Duodenal mucosa (tissue), 2 donors: ENCODE measurements around the gene TUSC7.

ENCODE experiments used
- H3K27ac ChIP-seq: one replicate; pipeline ENCODE4 v1.7.0; 2013; ENCODE audit warnings: low read depth, low read length
- H3K27me3 ChIP-seq, 2 donors: one replicate each; pipeline ENCODE4 v1.7.0; 2013; ENCODE audit warnings: low read length in 2 of 2, control low read depth in 1 of 2; ENCODE audit not compliant: insufficient read depth in 2 of 2, control insufficient read depth in 1 of 2
- H3K36me3 ChIP-seq, 2 donors: one replicate each; pipeline ENCODE4 v1.7.0; 2013; ENCODE audit warnings: low read length in 2 of 2, control low read depth in 1 of 2; ENCODE audit not compliant: insufficient read depth in 2 of 2, control insufficient read depth in 1 of 2
- H3K4me1 ChIP-seq, 2 donors: one replicate each; pipeline ENCODE4 v1.7.0; 2013; ENCODE audit warnings: low read length in 2 of 2, control low read depth in 1 of 2; ENCODE audit not compliant: insufficient read depth in 2 of 2, control insufficient read depth in 1 of 2
- H3K4me3 ChIP-seq, 2 donors: one replicate each; pipeline ENCODE4 v1.7.0; 2013; ENCODE audit warnings: low read length in 2 of 2, low read depth in 1 of 2
- H3K9ac ChIP-seq, 2 donors: one replicate each; pipeline ENCODE4 v1.7.0; 2013; ENCODE audit warnings: low read length in 2 of 2, low read depth in 1 of 2
- H3K9me3 ChIP-seq, 2 donors: one replicate each; pipeline ENCODE4 v1.7.0; 2013; ENCODE audit warnings: low read length in 2 of 2, control low read depth in 1 of 2; ENCODE audit not compliant: control insufficient read depth in 1 of 2

Gene TUSC7

DNA sequence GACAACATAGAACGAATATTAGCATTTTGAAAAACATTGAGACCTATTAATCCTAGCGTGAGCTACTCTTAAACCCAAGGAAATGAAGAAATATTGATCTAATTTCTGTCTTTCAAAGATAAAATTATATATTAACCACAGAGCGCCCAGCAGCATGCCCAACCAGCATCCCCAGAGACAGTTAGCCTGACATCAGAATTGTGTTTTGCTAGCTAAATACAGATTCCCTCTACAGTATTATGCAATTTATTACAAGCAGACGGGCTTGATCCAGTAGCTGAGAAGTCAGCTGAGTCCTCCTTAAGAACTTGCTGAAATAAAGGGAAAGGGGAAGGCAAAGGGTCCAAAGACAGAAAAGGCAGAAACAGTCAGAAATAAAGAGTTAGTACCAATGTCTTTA lies 7.2 kb upstream of the TUSC7 start:
- Histone ChIP-seq H3K27ac (no peak overlapping the region), H3K4me1 (no peaks in the 10 kb centered on the region), H3K4me3 (no peak overlapping the region), H3K27me3 (no peaks in the 10 kb centered on the region), H3K9ac (no peak overlapping the region), H3K9me3 (no peaks in the 10 kb centered on the region), H3K36me3 (no peaks in the 10 kb centered on the region)

DNA sequence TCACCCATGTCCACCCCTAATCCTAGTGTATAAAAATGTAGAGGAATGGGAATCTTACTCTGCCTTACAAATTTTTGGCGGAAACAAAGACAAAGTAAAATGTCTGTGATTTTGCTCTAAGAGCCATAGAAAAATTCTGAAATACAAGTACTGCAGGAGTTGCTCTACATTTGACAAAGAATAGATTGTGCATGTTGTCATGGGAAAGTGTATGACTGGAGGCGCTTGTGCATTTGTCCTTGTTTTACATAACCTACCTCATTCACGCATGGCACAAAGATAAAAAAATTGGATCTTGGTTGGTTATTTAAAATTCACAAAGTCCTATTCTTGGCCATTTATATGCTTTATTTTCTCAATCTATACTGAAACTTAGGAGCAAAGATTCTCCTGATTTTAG lies 2.0 kb upstream of the TUSC7 start:
- Histone ChIP-seq H3K9ac (no peak overlapping the region), H3K4me1 (no peaks in the 10 kb centered on the region), H3K27me3 (no peaks in the 10 kb centered on the region), H3K4me3 (no peak overlapping the region), H3K36me3 (no peaks in the 10 kb centered on the region), H3K27ac (no peak overlapping the region), H3K9me3 (no peaks in the 10 kb centered on the region)

DNA sequence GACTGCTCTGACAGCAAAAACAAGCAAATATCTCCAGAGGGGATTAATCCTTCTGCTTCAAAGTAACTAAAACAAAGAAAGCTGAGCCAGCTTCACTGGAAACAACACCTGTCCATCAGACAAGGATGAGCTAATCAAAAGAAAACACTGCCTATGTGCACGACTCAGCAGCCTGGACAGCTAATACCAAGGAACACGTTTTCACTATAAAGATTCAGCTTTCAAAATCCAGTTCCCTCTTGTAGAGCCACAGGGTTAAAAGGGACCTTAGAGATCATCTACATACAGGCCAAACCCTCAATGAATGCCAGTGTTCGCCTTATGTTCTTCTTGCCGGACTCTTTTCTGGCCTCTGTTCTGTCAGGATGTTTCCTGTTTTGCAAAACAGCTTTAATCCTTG lies 6.9 kb downstream of the TUSC7 start:
- Histone ChIP-seq H3K4me3 (no peak overlapping the region), H3K9ac (no peak overlapping the region), H3K27me3 (no peaks in the 10 kb centered on the region), H3K9me3 (no peaks in the 10 kb centered on the region), H3K4me1 (no peaks in the 10 kb centered on the region), H3K27ac (no peak overlapping the region), H3K36me3 (no peaks in the 10 kb centered on the region)

DNA sequence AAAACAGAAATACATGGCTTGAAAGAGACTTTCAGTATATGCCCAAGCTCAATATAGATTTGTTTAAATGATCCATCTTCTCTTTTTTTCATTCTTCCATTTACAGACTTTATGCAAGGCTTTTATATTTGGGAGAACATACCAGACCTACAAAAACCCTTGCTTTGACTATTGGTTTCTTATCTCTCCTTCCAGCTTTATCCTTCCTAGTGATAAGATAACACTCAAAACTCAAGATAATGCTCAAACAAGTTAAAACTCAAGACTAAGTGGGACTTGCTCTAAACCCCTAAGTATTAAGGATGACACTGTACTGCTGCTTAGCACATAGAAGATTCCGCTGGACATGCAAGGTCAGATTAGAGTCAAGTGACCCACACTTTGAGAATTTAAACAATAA lies 8.0 kb downstream of the TUSC7 start:
- Histone ChIP-seq H3K9me3 (no peaks in the 10 kb centered on the region), H3K27me3 (no peaks in the 10 kb centered on the region), H3K4me3 (no peak overlapping the region), H3K4me1 (no peaks in the 10 kb centered on the region), H3K36me3 (no peaks in the 10 kb centered on the region), H3K27ac (no peak overlapping the region), H3K9ac (no peak overlapping the region)

DNA sequence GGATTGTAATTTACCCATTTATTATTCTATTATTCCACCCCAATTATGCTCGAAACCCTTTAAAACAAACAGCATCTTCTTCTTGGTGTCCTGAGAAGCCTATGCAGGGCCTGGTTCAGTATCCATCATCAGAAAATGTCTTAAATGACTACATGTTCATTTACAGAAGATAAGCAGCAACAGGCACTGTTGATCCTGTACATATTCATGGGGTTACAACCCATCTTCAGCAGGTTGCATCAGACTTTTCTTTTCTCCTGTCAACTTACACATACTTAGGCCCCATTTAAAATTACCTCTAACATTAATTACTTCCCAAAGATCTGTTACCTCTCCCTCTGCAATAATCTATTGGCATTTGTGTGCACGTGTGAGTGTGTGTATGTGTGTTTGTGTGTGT lies 18.9 kb downstream of the TUSC7 start:
- Histone ChIP-seq H3K4me1 (no peaks in the 10 kb centered on the region), H3K4me3 (no peak overlapping the region), H3K27ac (no peak overlapping the region), H3K36me3 (no peaks in the 10 kb centered on the region), H3K27me3 (no peaks in the 10 kb centered on the region), H3K9me3 (no peaks in the 10 kb centered on the region), H3K9ac (no peak overlapping the region)

DNA sequence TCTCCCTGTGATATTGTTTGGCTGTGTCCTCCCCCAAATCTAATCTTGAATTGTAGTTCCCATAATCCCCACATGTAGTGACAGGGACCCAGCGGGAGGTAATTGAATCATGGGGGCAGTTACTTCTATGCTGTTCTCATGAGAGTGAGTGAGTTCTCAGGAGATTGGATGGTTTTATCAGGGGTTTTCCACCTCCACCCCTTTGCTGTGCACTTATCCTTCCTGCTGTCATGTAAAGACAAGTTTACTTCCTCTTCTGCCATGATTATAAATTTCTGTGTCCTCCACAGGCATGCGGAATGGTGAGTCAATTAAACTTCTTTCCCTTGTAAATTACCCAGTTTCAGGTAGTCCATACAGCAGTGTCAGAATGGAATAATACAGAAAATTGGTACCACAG lies 24.7 kb downstream of the TUSC7 start:
- H3K4me3 ChIP-seq, result no peak overlapping the region
- no peak overlapping the region for H3K9ac ChIP-seq
- no peaks in the 10 kb centered on the region for H3K9me3 ChIP-seq
- no peaks in the 10 kb centered on the region for H3K27me3 ChIP-seq
- H3K36me3 ChIP-seq, result no peaks in the 10 kb centered on the region
- no peaks in the 10 kb centered on the region for H3K4me1 ChIP-seq
- no peak overlapping the region for H3K27ac ChIP-seq

DNA sequence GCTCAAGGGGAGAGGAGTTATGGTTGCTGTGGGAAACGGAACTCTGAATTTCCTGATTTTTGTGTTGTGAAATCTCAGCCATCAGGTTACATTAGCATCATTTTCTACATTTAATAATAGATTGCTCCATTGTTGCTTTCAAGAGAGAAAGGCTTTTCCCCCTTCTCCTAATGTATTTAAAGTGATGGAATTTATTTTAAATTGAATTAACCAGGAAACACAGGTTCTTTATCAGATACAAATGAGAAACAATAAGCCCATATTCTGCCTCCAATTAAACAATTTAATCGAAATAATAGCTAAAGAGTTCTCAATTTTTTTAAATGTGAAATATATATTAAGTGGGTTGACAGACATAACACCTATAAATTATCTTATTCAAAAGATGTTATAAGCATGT lies 30.1 kb downstream of the TUSC7 start:
- no peaks in the 10 kb centered on the region for H3K9me3 ChIP-seq
- no peak overlapping the region for H3K27ac ChIP-seq
- H3K4me1 ChIP-seq, result no peaks in the 10 kb centered on the region
- H3K36me3 ChIP-seq, result no peaks in the 10 kb centered on the region
- H3K27me3 ChIP-seq, result no peaks in the 10 kb centered on the region
- no peak overlapping the region for H3K4me3 ChIP-seq
- no peak overlapping the region for H3K9ac ChIP-seq

DNA sequence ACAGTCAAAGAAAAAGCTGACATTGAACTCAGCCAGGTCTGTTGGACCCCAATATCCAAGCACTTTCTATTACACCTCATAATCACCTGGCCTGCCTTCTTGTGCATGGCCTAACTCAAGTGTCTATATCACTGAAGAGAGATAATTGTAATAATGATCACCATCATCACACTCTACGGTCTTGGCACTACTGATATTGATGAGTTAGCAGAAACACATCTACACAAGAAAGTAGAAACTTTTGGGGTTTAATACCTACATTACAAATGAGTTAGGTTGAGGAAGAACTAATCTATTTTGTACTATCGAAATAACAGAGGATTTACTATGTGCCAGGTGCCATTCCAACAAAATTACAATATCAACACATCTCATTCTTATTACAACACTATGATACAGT lies 30.7 kb downstream of the TUSC7 start:
- H3K4me1 ChIP-seq, result no peaks in the 10 kb centered on the region
- no peaks in the 10 kb centered on the region for H3K27me3 ChIP-seq
- H3K36me3 ChIP-seq, result no peaks in the 10 kb centered on the region
- no peak overlapping the region for H3K4me3 ChIP-seq
- H3K9ac ChIP-seq, result no peak overlapping the region
- H3K9me3 ChIP-seq, result no peaks in the 10 kb centered on the region
- H3K27ac ChIP-seq, result no peak overlapping the region

DNA sequence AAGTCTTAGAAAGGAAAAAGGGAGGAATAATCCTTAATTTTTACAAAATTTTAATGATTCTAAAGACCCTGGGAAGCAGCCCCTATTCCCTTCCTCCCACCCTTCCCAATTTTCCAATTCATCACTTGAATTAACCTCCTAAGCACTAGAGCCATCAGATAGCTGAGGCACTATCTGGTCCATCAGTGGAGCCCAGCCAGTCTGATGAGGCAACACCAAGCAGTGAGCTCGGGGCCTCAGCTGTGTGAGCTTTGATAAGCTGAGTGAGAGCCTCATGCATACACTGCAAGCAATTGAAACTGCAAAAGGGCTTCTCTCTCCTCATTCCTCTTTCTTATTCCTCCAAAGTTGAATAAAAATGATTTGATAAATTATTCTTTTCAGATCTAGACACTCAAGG lies 31.9 kb downstream of the TUSC7 start:
- Histone ChIP-seq H3K4me1 (no peaks in the 10 kb centered on the region), H3K27me3 (no peaks in the 10 kb centered on the region), H3K9ac (no peak overlapping the region), H3K36me3 (no peaks in the 10 kb centered on the region), H3K4me3 (no peak overlapping the region), H3K27ac (no peak overlapping the region), H3K9me3 (no peaks in the 10 kb centered on the region)

DNA sequence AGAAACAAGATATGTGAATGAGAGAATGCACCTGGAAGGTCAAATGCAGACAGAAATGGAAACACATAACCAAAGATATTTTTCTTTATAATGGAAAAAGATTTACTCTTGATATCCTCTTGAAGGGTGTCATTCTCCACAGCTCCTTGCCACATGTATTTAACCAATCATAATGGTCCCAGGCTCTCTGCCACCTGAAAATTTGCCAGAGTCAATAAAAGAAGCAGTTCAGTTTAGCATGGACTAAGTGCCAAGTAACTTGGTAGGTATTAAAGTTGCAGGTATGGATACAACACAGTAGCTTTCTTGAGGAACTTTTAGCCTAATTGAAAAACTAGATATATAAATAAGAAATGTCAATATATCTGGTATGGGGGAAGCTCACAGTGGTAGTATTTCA lies 33.5 kb downstream of the TUSC7 start:
- Histone ChIP-seq H3K9me3 (no peaks in the 10 kb centered on the region), H3K36me3 (no peaks in the 10 kb centered on the region), H3K27ac (no peak overlapping the region), H3K4me1 (no peaks in the 10 kb centered on the region), H3K9ac (no peak overlapping the region), H3K4me3 (no peak overlapping the region), H3K27me3 (no peaks in the 10 kb centered on the region)

DNA sequence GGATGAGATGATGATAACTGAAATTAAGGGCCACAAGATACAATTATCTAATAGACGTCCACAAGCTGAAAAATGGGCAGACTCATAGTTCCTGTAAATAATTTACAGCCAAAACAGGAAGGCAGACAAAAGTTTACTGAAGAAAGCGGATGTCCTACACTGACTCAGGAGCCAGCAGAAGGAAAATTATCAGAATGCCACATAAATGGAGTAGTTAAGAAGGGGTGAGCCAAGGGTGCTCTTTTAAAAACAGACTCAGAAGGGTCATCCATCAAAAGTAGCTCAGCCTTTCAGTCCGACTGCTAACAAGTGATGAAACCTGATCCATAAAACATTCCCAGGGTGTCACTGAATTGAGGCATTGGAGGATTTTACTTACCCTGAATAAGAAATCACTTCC lies 39.8 kb downstream of the TUSC7 start:
- Histone ChIP-seq H3K9me3 (no peaks in the 10 kb centered on the region), H3K36me3 (no peaks in the 10 kb centered on the region), H3K4me3 (no peak overlapping the region), H3K9ac (no peak overlapping the region), H3K27ac (no peak overlapping the region), H3K4me1 (no peaks in the 10 kb centered on the region), H3K27me3 (no peaks in the 10 kb centered on the region)
